ENCODE results near the gene ASB6.

GRCh38 chr9:129679537-129679936 is 37.6 kb upstream of the ASB6 start:
- TF ChIP-seq, protein P1, sequence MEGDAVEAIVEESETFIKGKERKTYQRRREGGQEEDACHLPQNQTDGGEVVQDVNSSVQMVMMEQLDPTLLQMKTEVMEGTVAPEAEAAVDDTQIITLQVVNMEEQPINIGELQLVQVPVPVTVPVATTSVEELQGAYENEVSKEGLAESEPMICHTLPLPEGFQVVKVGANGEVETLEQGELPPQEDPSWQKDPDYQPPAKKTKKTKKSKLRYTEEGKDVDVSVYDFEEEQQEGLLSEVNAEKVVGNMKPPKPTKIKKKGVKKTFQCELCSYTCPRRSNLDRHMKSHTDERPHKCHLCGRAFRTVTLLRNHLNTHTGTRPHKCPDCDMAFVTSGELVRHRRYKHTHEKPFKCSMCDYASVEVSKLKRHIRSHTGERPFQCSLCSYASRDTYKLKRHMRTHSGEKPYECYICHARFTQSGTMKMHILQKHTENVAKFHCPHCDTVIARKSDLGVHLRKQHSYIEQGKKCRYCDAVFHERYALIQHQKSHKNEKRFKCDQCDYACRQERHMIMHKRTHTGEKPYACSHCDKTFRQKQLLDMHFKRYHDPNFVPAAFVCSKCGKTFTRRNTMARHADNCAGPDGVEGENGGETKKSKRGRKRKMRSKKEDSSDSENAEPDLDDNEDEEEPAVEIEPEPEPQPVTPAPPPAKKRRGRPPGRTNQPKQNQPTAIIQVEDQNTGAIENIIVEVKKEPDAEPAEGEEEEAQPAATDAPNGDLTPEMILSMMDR (IDR thresholded peaks at IDR 0.05): no peak
- no peak for TF ChIP-seq POLR2A (IDR thresholded peaks at IDR 0.05)

All from thyroid gland (tissue), 4 donors.